Naive thymus-derived CD4-positive, alpha-beta T cell (primary cell): ENCODE measurements around the gene TLCD3A. TPM values are rescaled to one million over a fixed set of nuclear protein-coding genes. Genes with fewer than 3 reads are reported as not detected.

Experiments used
- ATAC-seq: fragments of 150-1000 bp; cut with Tn5 transposase; 2 replicates; pipeline ENCODE4 v1.10.0; 2021; ENCODE audit warnings: mild to moderate bottlenecking, moderate library complexity
- CTCF ChIA-PET: fragments of 350-600 bp; sonication (Branson Sonifier 250); formaldehyde crosslinking; loops from one replicate; lab custom pipeline; 2021; ENCODE audit warnings: antibody characterized with exemption; lab: Charles Lee
- POLR2A ChIA-PET: fragments of 350-600 bp; sonication (Branson Sonifier 250); formaldehyde crosslinking; loops from one replicate; lab custom pipeline; 2021; ENCODE audit warnings: antibody characterized with exemption, inconsistent platforms; lab: Charles Lee
- DNase-seq, 9 donors: peaks; one replicate each; pipeline versions ENCODE4 v3.0.0 to v3.0.0-alpha.2; 2020 to 2022; ENCODE audit warnings: mixed read lengths in 1 of 9
- H3K27ac ChIP-seq: one replicate; pipeline ENCODE4 v1.7.0; 2013; ENCODE audit warnings: mild to moderate bottlenecking, low read depth, low read length, moderate library complexity
- H3K27me3 ChIP-seq, 2 donors: one replicate each; pipeline ENCODE4 v1.7.0; 2013; ENCODE audit warnings: low read length in 2 of 2, mild to moderate bottlenecking in 2 of 2, moderate library complexity in 2 of 2; ENCODE audit not compliant: control insufficient read depth in 2 of 2, insufficient read depth in 2 of 2
- H3K36me3 ChIP-seq, 3 experiments: 1 replicate in 2 of 3; 2 replicates in 1 of 3; pipeline ENCODE4 v1.7.0; 2013; ENCODE audit warnings: low read length in 3 of 3, mild to moderate bottlenecking in 3 of 3, moderate library complexity in 1 of 3; ENCODE audit not compliant: insufficient read depth in 3 of 3, control insufficient read depth in 2 of 3
- H3K4me1 ChIP-seq, 2 donors: one replicate each; pipeline ENCODE4 v1.7.0; 2013; ENCODE audit warnings: low read length in 2 of 2, mild to moderate bottlenecking in 2 of 2, moderate library complexity in 1 of 2; ENCODE audit not compliant: control insufficient read depth in 2 of 2, insufficient read depth in 2 of 2
- H3K4me3 ChIP-seq: 2 replicates; pipeline ENCODE4 v1.7.0; 2013; ENCODE audit warnings: mild to moderate bottlenecking, low read length
- H3K9me3 ChIP-seq, 3 experiments: 1 replicate in 2 of 3; 2 replicates in 1 of 3; pipeline ENCODE4 v1.7.0; 2013; ENCODE audit warnings: low read length in 3 of 3; ENCODE audit not compliant: control insufficient read depth in 2 of 3
- H3K27ac Mint-ChIP-seq, 9 donors: one replicate each; pipeline ENCODE4 v1.8.0; 2020 to 2022; ENCODE audit warnings: mixed read lengths in 9 of 9, mild to moderate bottlenecking in 8 of 9, moderate library complexity in 5 of 9, inconsistent platforms in 2 of 9
- H3K27me3 Mint-ChIP-seq, 5 donors: one replicate each; pipeline ENCODE4 v1.8.0; 2021 to 2022; ENCODE audit warnings: mixed read lengths in 5 of 5, mild to moderate bottlenecking in 1 of 5
- H3K36me3 Mint-ChIP-seq, 5 donors: one replicate each; pipeline ENCODE4 v1.8.0; 2020 to 2022; ENCODE audit warnings: mixed read lengths in 5 of 5, mild to moderate bottlenecking in 3 of 5, inconsistent platforms in 1 of 5
- H3K4me1 Mint-ChIP-seq, 7 donors: one replicate each; pipeline ENCODE4 v1.8.0; 2020 to 2022; ENCODE audit warnings: mixed read lengths in 7 of 7, mild to moderate bottlenecking in 3 of 7, inconsistent platforms in 1 of 7
- H3K4me3 Mint-ChIP-seq, 10 donors: one replicate each; pipeline ENCODE4 v1.8.0; 2020 to 2022; ENCODE audit warnings: mild to moderate bottlenecking in 10 of 10, mixed read lengths in 10 of 10, moderate library complexity in 6 of 10, inconsistent platforms in 2 of 10
- H3K9me3 Mint-ChIP-seq, 11 donors: one replicate each; pipeline ENCODE4 v1.8.0; 2020 to 2022; ENCODE audit warnings: mixed read lengths in 11 of 11, mild to moderate bottlenecking in 4 of 11, inconsistent platforms in 1 of 11, moderate library complexity in 1 of 11
- intact Hi-C, 2 donors: fragments of 100-400 bp; cut with micrococcal nuclease; formaldehyde crosslinking; loops; one replicate each; pipeline ENCODE4 v1.15.1; 2023
- polyA plus RNA-seq, 2 donors: library from polyadenylated mRNA; unstranded; fragments of 300-500 nt; fragmentation: Illumina TruSeq; gene quantifications; one replicate each; pipeline ENCODE4 v1.2.3, GENCODE V29; 2021
- total RNA-seq, 6 experiments: library from RNA in 5 of 6; stranded (reverse) in 5 of 6; gene quantifications; 1 replicate in 5 of 6; 2 replicates in 1 of 6; pipeline ENCODE4 v1.2.3 and lab custom pipeline; 2021 to 2026

TLCD3A gene
- total RNA-seq (10 to 100 TPM in 1 of 5 experiments, 1 to 10 TPM in 2, under 1 TPM in 2; 0.54 to 21.5 (median 1.2) TPM), polyA plus RNA-seq (under 1 TPM in 1 of 2 donors, not detected in 1; 0.36 TPM), total RNA-seq (lab: John Stamatoyannopoulos, UW) (0.94 reads per million)

GRCh38 chr17:732067-732901, at the start of gene TLCD3A:
TSS of gene TLCD3A (plus strand) at chr17:732596. CDS start at chr17:732648, 52 bp downstream.
- Histone ChIP-seq H3K27ac (peak within 1 kb of the TSS; percentile 29), H3K36me3 (no peaks in the 10 kb centered on the region), H3K27me3 (no peaks in the 10 kb centered on the region), H3K9me3 (no peaks in the 10 kb centered on the region), H3K4me1 (peaks cover 4 to 9% of the 10 kb centered on the region in 2 donors), H3K4me3 (peak within 1 kb of the TSS; percentile 41)
- intact Hi-C loops, result loop anchor here (1.0 to 5.0 kb wide), 4 partner anchors 18 to 245 kb away; partner anchors contain the start of genes GEMIN4 (in 2 of the 2), VPS53 (in 2 of the 2) and NXN (in 1 of the 2)
- Mint-ChIP-seq H3K4me1 (peaks cover 0 to 35% (median 6%) of the 10 kb centered on the region in 7 donors), H3K9me3 (no peaks in the 10 kb centered on the region), H3K27me3 (peaks cover 0 to 9% (median 0%) of the 10 kb centered on the region in 5 donors), H3K4me3 (peak within 1 kb of the TSS; percentile 67 to 90 (median 84)), H3K27ac (peak within 1 kb of the TSS in 3 of 9 donors; percentile 23 to 86 (median 47)), H3K36me3 (peaks cover 0 to 11% (median 0%) of the 10 kb centered on the region in 5 donors)
- ChIA-PET POLR2A (interaction anchor here (0.9 kb wide), 1 partner anchor 19 kb away, joined by 3 read pairs; no protein-coding TSS in a partner anchor), CTCF (no interaction called here)
- ATAC-seq (peak; percentile 82), DNase-seq (peak in 6 of 9 donors; percentile 13 to 80 (median 26))

- H3K36me3 Mint-ChIP-seq, result peaks cover 0 to 30% (median 14%) of the 10 kb centered on the region in 5 donors
- intact Hi-C loops, result no loop called here
- POLR2A ChIA-PET, result no interaction called here
- ATAC-seq (no peak), DNase-seq (no peak)
- H3K9me3 ChIP-seq, result no peaks in the 10 kb centered on the region
- H3K27ac Mint-ChIP-seq, result peak overlapping the region in 6 of 9 donors; percentile 30 to 85 (median 63)
- CTCF ChIA-PET, result no interaction called here
- H3K4me1 ChIP-seq, result peaks cover 0 to 21% of the 10 kb centered on the region in 2 donors
- H3K4me3 Mint-ChIP-seq, result peak overlapping the region in 5 of 10 donors; percentile 0 to 58 (median 50)
- no peak overlapping the region for H3K4me3 ChIP-seq
- H3K4me1 Mint-ChIP-seq, result peaks cover 19 to 39% (median 30%) of the 10 kb centered on the region in 7 donors
- no peaks in the 10 kb centered on the region for H3K27me3 ChIP-seq
- H3K27me3 Mint-ChIP-seq, result no peaks in the 10 kb centered on the region
- H3K27ac ChIP-seq, result no peak overlapping the region
- peaks cover 0 to 10% (median 0%) of the 10 kb centered on the region in 3 experiments for H3K36me3 ChIP-seq
- no peaks in the 10 kb centered on the region for H3K9me3 Mint-ChIP-seq
Measured at GRCh38 chr17:683040-683439, 49.4 kb upstream of the TLCD3A start.

GRCh38 chr17:683499-684254, 48.7 kb upstream of the TLCD3A start:
- Histone ChIP-seq H3K4me1 (peaks cover 0 to 21% of the 10 kb centered on the region in 2 donors), H3K4me3 (no peak overlapping the region), H3K9me3 (no peaks in the 10 kb centered on the region), H3K36me3 (peaks cover 0 to 10% (median 0%) of the 10 kb centered on the region in 3 experiments), H3K27me3 (no peaks in the 10 kb centered on the region), H3K27ac (no peak overlapping the region)
- peaks cover 0 to 31% (median 14%) of the 10 kb centered on the region in 5 donors for H3K36me3 Mint-ChIP-seq
- intact Hi-C loops, result no loop called here
- H3K4me3 Mint-ChIP-seq, result no peak overlapping the region
- ChIA-PET POLR2A (no interaction called here), CTCF (no interaction called here)
- H3K4me1 Mint-ChIP-seq, result peaks cover 23 to 43% (median 31%) of the 10 kb centered on the region in 7 donors
- peak overlapping the region in 5 of 9 donors; percentile 9 to 61 (median 56) for H3K27ac Mint-ChIP-seq
- H3K9me3 Mint-ChIP-seq, result no peaks in the 10 kb centered on the region
- ATAC-seq (no peak), DNase-seq (no peak)
- H3K27me3 Mint-ChIP-seq, result no peaks in the 10 kb centered on the region

- DNase-seq (no peak), ATAC-seq (no peak)
- Histone ChIP-seq H3K27me3 (no peaks in the 10 kb centered on the region), H3K9me3 (no peaks in the 10 kb centered on the region), H3K4me1 (peaks cover 0 to 21% of the 10 kb centered on the region in 2 donors), H3K27ac (no peak overlapping the region), H3K36me3 (peaks cover 0 to 15% (median 0%) of the 10 kb centered on the region in 3 experiments), H3K4me3 (no peak overlapping the region)
- H3K4me1 Mint-ChIP-seq, result peaks cover 23 to 39% (median 31%) of the 10 kb centered on the region in 7 donors
- intact Hi-C loops, result no loop called here
- CTCF ChIA-PET, result interaction anchor here (1.0 kb wide), 1 partner anchor 16 kb away, joined by 3 read pairs; no protein-coding TSS in a partner anchor
- no peaks in the 10 kb centered on the region for H3K9me3 Mint-ChIP-seq
- H3K27ac Mint-ChIP-seq, result peak overlapping the region in 3 of 9 donors; percentile 18 to 31 (median 25)
- H3K27me3 Mint-ChIP-seq, result no peaks in the 10 kb centered on the region
- H3K36me3 Mint-ChIP-seq, result peaks cover 4 to 38% (median 19%) of the 10 kb centered on the region in 5 donors
- POLR2A ChIA-PET, result no interaction called here
- H3K4me3 Mint-ChIP-seq, result no peak overlapping the region
Measured at GRCh38 chr17:685006-685405, 47.4 kb upstream of the TLCD3A start.

- H3K27me3 ChIP-seq, result no peaks in the 10 kb centered on the region
- ATAC-seq (no peak), DNase-seq (peak in 4 of 9 donors; percentile 6 to 27 (median 20))
- H3K9me3 Mint-ChIP-seq, result no peaks in the 10 kb centered on the region
- ChIA-PET POLR2A (interaction anchor here (0.6 kb wide), 2 partner anchors 130 to 276 kb away, joined by 3 to 5 read pairs; no protein-coding TSS in a partner anchor), CTCF (interaction anchor here (1.0 to 1.9 kb wide), 3 partner anchors 13 to 276 kb away, joined by 3 to 15 read pairs (median 3); no protein-coding TSS in a partner anchor)
- H3K27ac Mint-ChIP-seq, result peak overlapping the region in 2 of 9 donors; percentile 24 to 34
- peaks cover 6 to 13% (median 12%) of the 10 kb centered on the region in 7 donors for H3K4me1 Mint-ChIP-seq
- H3K36me3 ChIP-seq, result peaks cover 0 to 43% (median 7%) of the 10 kb centered on the region in 3 experiments
- H3K4me3 ChIP-seq, result no peak overlapping the region
- intact Hi-C loops, result loop anchor here (1.0 kb wide), 1 partner anchor 276 kb away; no protein-coding TSS in a partner anchor
- H3K27ac ChIP-seq, result no peak overlapping the region
- peaks cover 5 to 39% (median 14%) of the 10 kb centered on the region in 5 donors for H3K36me3 Mint-ChIP-seq
- no peak overlapping the region for H3K4me3 Mint-ChIP-seq
- no peaks in the 10 kb centered on the region for H3K9me3 ChIP-seq
- peaks cover 0 to 2% of the 10 kb centered on the region in 2 donors for H3K4me1 ChIP-seq
- no peaks in the 10 kb centered on the region for H3K27me3 Mint-ChIP-seq
Measured at GRCh38 chr17:688100-688989, 44.1 kb upstream of the TLCD3A start.
